Measurements from ENCODE around the gene SLC41A1. TPM values are rescaled to one million over a fixed set of nuclear protein-coding genes. Genes with fewer than 3 reads are reported as not detected.

The SLC41A1 gene
- total and polyA plus RNA-seq, 9 of the 15 experiments (the other 6 are each of a cell fraction or from before 2014, with no cell fraction given) = 4.1 to 29.3 (median 11.4) TPM

- TF ChIP-seq TAF9B (IDR thresholded peaks at IDR 0.05; ENCODE audit: partially characterized antibody) = peak; percentile 93
- no peak for TF ChIP-seq ZNF282 (CRISPR knock-in tag; IDR thresholded peaks at IDR 0.05)
- TF ChIP-seq DEAF1 (CRISPR knock-in tag; IDR thresholded peaks at IDR 0.05) = 0 out of 2 replicates have a peak, but pooled peaks have one; percentile 18
- TF ChIP-seq RBM14 (IDR thresholded peaks at IDR 0.05; ENCODE audit: borderline replicate concordance, insufficient read depth, low read depth, low read length) = no peak
- TF ChIP-seq JUND (IDR thresholded peaks at IDR 0.05; ENCODE audit: borderline replicate concordance, low read depth, low read length) = peak; percentile 54
- TF ChIP-seq JUND (tag; IDR thresholded peaks at IDR 0.05; ENCODE audit: borderline replicate concordance, low read depth, low read length) = no peak; the same call in 1 of the 3 replicates
- TF ChIP-seq PHTF2 (CRISPR knock-in tag; IDR thresholded peaks at IDR 0.05) = no peak
- peak; percentile 41 for TF ChIP-seq NUFIP1 (IDR thresholded peaks at IDR 0.05; ENCODE audit: partially characterized antibody)
- TF ChIP-seq RNF219 (CRISPR knock-in tag; IDR thresholded peaks at IDR 0.05) = no peak
- 0 out of 2 replicates have a peak, but pooled peaks have one; percentile 42 for TF ChIP-seq KAT7 (CRISPR knock-in tag; IDR thresholded peaks at IDR 0.05; ENCODE audit: borderline replicate concordance)
- TF ChIP-seq TSC22D4 (tag; IDR thresholded peaks at IDR 0.05) = no peak
- no peak for TF ChIP-seq WHSC1 (IDR thresholded peaks at IDR 0.05; ENCODE audit: low read length)
- TF ChIP-seq POLR2AphosphoS5 (IDR thresholded peaks at IDR 0.05; ENCODE audit: control insufficient read depth, insufficient read depth, low read depth, low read length) = peak; percentile 74; the same call in 1 of the 2 replicates
- peak; percentile 97 for TF ChIP-seq NEUROD1 (IDR thresholded peaks at IDR 0.05; ENCODE audit: borderline replicate concordance, low read depth, low read length, partially characterized antibody)
- peak; percentile 83 for TF ChIP-seq POLR2H (tag; IDR thresholded peaks at IDR 0.05; ENCODE audit: low read depth)
- no peak for TF ChIP-seq MEIS2 (IDR thresholded peaks at IDR 0.05; ENCODE audit: partially characterized antibody)
- peak; percentile 97 for TF ChIP-seq DIDO1 (tag; IDR thresholded peaks at IDR 0.05; ENCODE audit: low read depth)
- peak; percentile 91 for TF ChIP-seq CREM (IDR thresholded peaks at IDR 0.05; ENCODE audit: low read depth)
- peak; percentile 74; the same call in 1 of the 2 replicates for TF ChIP-seq SMAD4 (CRISPR knock-in tag; conservative IDR thresholded peaks at IDR 0.05)
- no peak for TF ChIP-seq HMGXB4 (CRISPR knock-in tag; IDR thresholded peaks at IDR 0.05)
- peak; percentile 60 for TF ChIP-seq MAX (CRISPR knock-in tag; IDR thresholded peaks at IDR 0.05)
- peak; percentile 86 for TF ChIP-seq PHF20 (IDR thresholded peaks at IDR 0.05; ENCODE audit: partially characterized antibody)
These were observed 62.6 kb downstream of the SLC41A1 start, which contains the start of gene NUCKS1 (continued) for GRCh38 chr1:205750138-205751035.

Measured in K562 (cell line).